ENCODE data around the gene USP9X.

GRCh38 chrX:41055740-41056139 lies 29.5 kb upstream of the USP9X start:
- TF ChIP-seq CTCF (IDR thresholded peaks at IDR 0.05 in 4 of 5, conservative IDR thresholded peaks at IDR 0.05 in 1 of 5) (no peak), POLR2A (IDR thresholded peaks at IDR 0.05) (no peak)

All from gastrocnemius medialis (tissue), 4 donors.